Psoas muscle (tissue), 8 donors: ENCODE results near the gene KCNMB2. TPM values are rescaled to one million over a fixed set of nuclear protein-coding genes. Genes with fewer than 3 reads are reported as not detected.

Experiments
- ATAC-seq, 4 donors: fragments of 200-7000 bp; cut with Tn5 transposase; one replicate each; pipeline ENCODE4 v1.9.1; 2020; ENCODE audit warnings: moderate library complexity in 3 of 4, mild to moderate bottlenecking in 2 of 4
- DNase-seq, 2 donors: peaks; one replicate each; pipeline ENCODE4 v3.0.0-alpha.2; 2020
- H3K27ac ChIP-seq: fragments of 200-600 bp; one replicate; pipeline ENCODE4 v1.8.0; 2022
- H3K27me3 ChIP-seq, 3 donors: fragments of 200-600 bp in 1 of 3; one replicate each; pipeline versions ENCODE4 v1.6.1 to v1.8.0; 2013 to 2022; ENCODE audit warnings: low read length in 2 of 3, mild to moderate bottlenecking in 2 of 3, moderate library complexity in 1 of 3; ENCODE audit not compliant: insufficient read depth in 3 of 3
- H3K36me3 ChIP-seq, 2 donors: fragments of 200-600 bp in 1 of 2; one replicate each; pipeline versions ENCODE4 v1.6.1 to v1.8.0; 2013 to 2022; ENCODE audit warnings: low read depth in 1 of 2, mild to moderate bottlenecking in 1 of 2, moderate library complexity in 1 of 2; ENCODE audit not compliant: insufficient read depth in 1 of 2
- H3K4me1 ChIP-seq: fragments of 200-600 bp; one replicate; pipeline ENCODE4 v1.8.0; 2022
- H3K4me3 ChIP-seq: fragments of 200-600 bp; one replicate; pipeline ENCODE4 v1.8.0; 2022; ENCODE audit warnings: mild to moderate bottlenecking
- H3K9me3 ChIP-seq: fragments of 200-600 bp; one replicate; pipeline ENCODE4 v1.8.0; 2022
- WGBS, 3 donors: extraction: QIAGEN DNeasy Blood & Tissue Kit; methylation state at CpG; one replicate each; pipeline versions ENCODE4 v1.1.6 to v1.1.7; 2013; 5-methylcytosine and 5-hydroxymethylcytosine counted together
- intact Hi-C, 2 donors: fragments of 100-400 bp; cut with DNase I; formaldehyde crosslinking; loops; one replicate each; pipeline versions ENCODE4 v1.11.0 to v1.14.2; 2022
- polyA plus RNA-seq, 3 donors: library from polyadenylated mRNA; stranded (reverse); fragments of 200-250 nt; gene quantifications; one replicate each; pipeline ENCODE4 v1.2.3, GENCODE V29; 2013
- total RNA-seq, 4 donors: library from RNA; stranded (reverse); fragmentation: NEBNext Ultra II Directional in 2 of 4; extraction: Animal tissue kit (Norgen Biotek cat#: 25700) in 2 of 4; gene quantifications; one replicate each; pipeline versions ENCODE4 v1.2.1 to v1.2.4, GENCODE V29; 2021 to 2023
- TF ChIP-seq, protein P1 (sequence below): fragments of 200-600 bp; IDR thresholded peaks from one replicate; pipeline ENCODE4 v1.8.0; 2022; ENCODE audit warnings: antibody characterized with exemption
- donor health status: healthy with polysubstance abuse.
- donor health status: DM: no; HTN: no; CAD: no; lungs with moderate emphysema.
- donor health status: Bipolar disorder and iron deficiency.
- donor health status: healthy.
- donor health status: DM: yes; HTN: yes; CAD: no.
- donor health status: DM: no; HTN: no; CAD: no.
- donor health status: DM: no; HTN: no; CAD: no.
- donor health status: DM: yes; HTN: yes; CAD: no.

The KCNMB2 gene
- total and polyA plus RNA-seq, 7 donors: not detected

GRCh38 chr3:178752843-178753242, 216.6 kb downstream of the KCNMB2 start:
- no peaks in the 10 kb centered on the region for H3K27me3 ChIP-seq
- no peaks in the 10 kb centered on the region for H3K36me3 ChIP-seq
- no peak for ATAC-seq
- no peak overlapping the region for H3K27ac ChIP-seq
- H3K9me3 ChIP-seq: no peaks in the 10 kb centered on the region
- DNase-seq: no peak
- TF ChIP-seq, protein P1, sequence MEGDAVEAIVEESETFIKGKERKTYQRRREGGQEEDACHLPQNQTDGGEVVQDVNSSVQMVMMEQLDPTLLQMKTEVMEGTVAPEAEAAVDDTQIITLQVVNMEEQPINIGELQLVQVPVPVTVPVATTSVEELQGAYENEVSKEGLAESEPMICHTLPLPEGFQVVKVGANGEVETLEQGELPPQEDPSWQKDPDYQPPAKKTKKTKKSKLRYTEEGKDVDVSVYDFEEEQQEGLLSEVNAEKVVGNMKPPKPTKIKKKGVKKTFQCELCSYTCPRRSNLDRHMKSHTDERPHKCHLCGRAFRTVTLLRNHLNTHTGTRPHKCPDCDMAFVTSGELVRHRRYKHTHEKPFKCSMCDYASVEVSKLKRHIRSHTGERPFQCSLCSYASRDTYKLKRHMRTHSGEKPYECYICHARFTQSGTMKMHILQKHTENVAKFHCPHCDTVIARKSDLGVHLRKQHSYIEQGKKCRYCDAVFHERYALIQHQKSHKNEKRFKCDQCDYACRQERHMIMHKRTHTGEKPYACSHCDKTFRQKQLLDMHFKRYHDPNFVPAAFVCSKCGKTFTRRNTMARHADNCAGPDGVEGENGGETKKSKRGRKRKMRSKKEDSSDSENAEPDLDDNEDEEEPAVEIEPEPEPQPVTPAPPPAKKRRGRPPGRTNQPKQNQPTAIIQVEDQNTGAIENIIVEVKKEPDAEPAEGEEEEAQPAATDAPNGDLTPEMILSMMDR: no peak
- H3K4me1 ChIP-seq: no peaks in the 10 kb centered on the region
- WGBS, 3 donors: 88 to 95% (median 89%) methylated on average over 2 of the region's 2 CpGs
- H3K4me3 ChIP-seq: no peak overlapping the region
- intact Hi-C loops: no loop called here

- Histone ChIP-seq H3K27me3 (no peaks in the 10 kb centered on the region), H3K9me3 (no peaks in the 10 kb centered on the region), H3K36me3 (no peaks in the 10 kb centered on the region), H3K4me3 (no peak overlapping the region), H3K27ac (no peak overlapping the region), H3K4me1 (no peaks in the 10 kb centered on the region)
- 27 to 43% (median 32%) methylated on average over 7 of the region's 7 CpGs for WGBS, 3 donors
- TF ChIP-seq, protein P1: no peak
- no peak for DNase-seq
- no peak for ATAC-seq
- intact Hi-C loops: no loop called here
Measured at GRCh38 chr3:178754852-178755510, 218.7 kb downstream of the KCNMB2 start.

DNA sequence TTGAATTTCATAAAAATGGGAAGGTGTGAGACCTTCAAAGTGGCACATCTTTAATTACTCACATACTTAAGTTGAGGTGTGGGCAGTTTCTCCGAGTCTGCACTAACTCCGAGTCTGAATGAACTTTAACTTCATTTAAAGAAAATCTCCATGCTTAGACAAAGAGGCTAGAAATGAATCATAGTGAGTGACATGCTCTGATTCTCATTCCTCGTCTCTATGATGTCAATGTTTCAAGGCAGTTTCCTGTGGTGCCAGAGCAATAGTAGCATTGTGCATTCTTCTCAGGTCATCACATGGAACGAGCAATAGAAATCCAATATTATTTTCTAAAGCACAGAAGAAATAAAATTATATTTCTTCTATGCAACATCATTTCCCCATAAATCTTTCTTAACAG, 224.8 kb downstream of the KCNMB2 start:
- Histone ChIP-seq H3K36me3 (no peaks in the 10 kb centered on the region), H3K27me3 (no peaks in the 10 kb centered on the region), H3K27ac (no peak overlapping the region), H3K9me3 (no peaks in the 10 kb centered on the region), H3K4me3 (no peak overlapping the region), H3K4me1 (no peaks in the 10 kb centered on the region)
- DNase-seq (no peak), ATAC-seq (no peak)
- intact Hi-C loops: no loop called here
- TF ChIP-seq, protein P1: no peak
- WGBS, 3 donors: 84 to 90% (median 86%) methylated on average over 4 of the region's 4 CpGs

DNA sequence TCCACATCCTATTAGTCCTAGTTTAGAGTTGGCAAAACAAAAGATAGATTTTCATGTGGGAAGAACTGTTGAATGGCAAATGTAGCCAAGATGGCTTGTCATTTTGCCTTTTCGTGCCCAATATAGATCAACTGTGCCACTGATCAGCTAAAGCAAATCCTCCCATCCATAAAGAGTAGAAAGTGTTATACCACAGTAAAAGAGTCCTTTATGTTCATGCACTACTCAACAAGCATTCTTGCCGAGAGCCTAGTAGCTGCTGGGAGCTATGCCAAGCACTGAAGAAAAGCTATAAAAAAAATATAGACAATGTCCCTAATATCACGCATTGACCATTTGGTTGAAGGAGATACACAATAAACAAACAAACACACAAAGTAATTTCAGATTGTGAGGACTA, 225.2 kb downstream of the KCNMB2 start:
- ATAC-seq: no peak
- 85 to 86% (median 86%) methylated on average over 3 of the region's 3 CpGs for WGBS, 3 donors

More for the DNA sequence above, 225.2 kb downstream of the KCNMB2 start:
- TF ChIP-seq, protein P1: no peak
- Histone ChIP-seq H3K4me3 (no peak overlapping the region), H3K4me1 (no peaks in the 10 kb centered on the region), H3K27ac (no peak overlapping the region), H3K36me3 (no peaks in the 10 kb centered on the region), H3K9me3 (no peaks in the 10 kb centered on the region), H3K27me3 (no peaks in the 10 kb centered on the region)
- intact Hi-C loops: no loop called here
- DNase-seq: no peak
